Calu3 (cell line): ENCODE measurements around the gene SDCCAG8. TPM values are rescaled to one million over a fixed set of nuclear protein-coding genes. Genes with fewer than 3 reads are reported as not detected.

ENCODE experiments used
- BruUV-seq: library from RNA; stranded (reverse); fragments of 400-500 nt; replicated peaks from 2 replicates; lab custom pipeline; 2021; lab: Mats Ljungman, UMichigan
- CTCF ChIA-PET: fragments of 300-600 bp; sonication (Branson Sonifier 250); formaldehyde crosslinking; loops from one replicate; lab custom pipeline; 2022; ENCODE audit warnings: antibody characterized with exemption; lab: Charles Lee
- DNase-seq: peaks from one replicate; pipeline ENCODE4 v3.0.0; 2022
- H3K27ac Mint-ChIP-seq: one replicate; pipeline ENCODE4 v1.8.0; 2022; ENCODE audit warnings: mixed read lengths; ENCODE audit not compliant: unreplicated experiment
- H3K27me3 Mint-ChIP-seq: one replicate; pipeline ENCODE4 v1.8.0; 2022; ENCODE audit warnings: mixed read lengths; ENCODE audit not compliant: unreplicated experiment
- H3K36me3 Mint-ChIP-seq: one replicate; pipeline ENCODE4 v1.8.0; 2022; ENCODE audit warnings: mild to moderate bottlenecking, moderate library complexity, mixed read lengths; ENCODE audit not compliant: insufficient read depth, unreplicated experiment
- H3K4me1 Mint-ChIP-seq: one replicate; pipeline ENCODE4 v1.8.0; 2022; ENCODE audit warnings: mild to moderate bottlenecking, low read depth, mixed read lengths; ENCODE audit not compliant: unreplicated experiment
- H3K4me3 Mint-ChIP-seq: one replicate; pipeline ENCODE4 v1.8.0; 2022; ENCODE audit warnings: mild to moderate bottlenecking, low read depth, moderate library complexity, mixed read lengths; ENCODE audit not compliant: unreplicated experiment
- H3K9me3 Mint-ChIP-seq: one replicate; pipeline ENCODE4 v1.8.0; 2022; ENCODE audit warnings: low read depth, mixed read lengths; ENCODE audit not compliant: unreplicated experiment
- intact Hi-C: fragments of 100-400 bp; cut with micrococcal nuclease; formaldehyde crosslinking; loops from one replicate; pipeline ENCODE4 v1.10.0; 2022; ENCODE audit not compliant: unreplicated experiment
- total RNA-seq: library from RNA; stranded (reverse); gene quantifications from 2 replicates; pipeline ENCODE4 v1.2.3, GENCODE V29; 2022
- TF ChIP-seq, protein P1 (sequence below): fragments of 200-600 bp; IDR thresholded peaks from one replicate; pipeline ENCODE4 v1.8.0; 2022; ENCODE audit warnings: antibody characterized with exemption; ENCODE audit not compliant: unreplicated experiment

The SDCCAG8 gene
- total RNA-seq, 1 experiment from 2014 or later, result 67.3 TPM

GRCh38 chr1:243375596-243375995, 119.8 kb downstream of the SDCCAG8 start:
- CTCF ChIA-PET, result interaction anchor here (1.0 kb wide), 1 partner anchor 11 kb away, joined by 4 read pairs; no protein-coding TSS in a partner anchor
- H3K4me1 Mint-ChIP-seq, result no peaks in the 10 kb centered on the region
- H3K27me3 Mint-ChIP-seq, result no peaks in the 10 kb centered on the region
- intact Hi-C loops, result no loop called here
- TF ChIP-seq, protein P1, sequence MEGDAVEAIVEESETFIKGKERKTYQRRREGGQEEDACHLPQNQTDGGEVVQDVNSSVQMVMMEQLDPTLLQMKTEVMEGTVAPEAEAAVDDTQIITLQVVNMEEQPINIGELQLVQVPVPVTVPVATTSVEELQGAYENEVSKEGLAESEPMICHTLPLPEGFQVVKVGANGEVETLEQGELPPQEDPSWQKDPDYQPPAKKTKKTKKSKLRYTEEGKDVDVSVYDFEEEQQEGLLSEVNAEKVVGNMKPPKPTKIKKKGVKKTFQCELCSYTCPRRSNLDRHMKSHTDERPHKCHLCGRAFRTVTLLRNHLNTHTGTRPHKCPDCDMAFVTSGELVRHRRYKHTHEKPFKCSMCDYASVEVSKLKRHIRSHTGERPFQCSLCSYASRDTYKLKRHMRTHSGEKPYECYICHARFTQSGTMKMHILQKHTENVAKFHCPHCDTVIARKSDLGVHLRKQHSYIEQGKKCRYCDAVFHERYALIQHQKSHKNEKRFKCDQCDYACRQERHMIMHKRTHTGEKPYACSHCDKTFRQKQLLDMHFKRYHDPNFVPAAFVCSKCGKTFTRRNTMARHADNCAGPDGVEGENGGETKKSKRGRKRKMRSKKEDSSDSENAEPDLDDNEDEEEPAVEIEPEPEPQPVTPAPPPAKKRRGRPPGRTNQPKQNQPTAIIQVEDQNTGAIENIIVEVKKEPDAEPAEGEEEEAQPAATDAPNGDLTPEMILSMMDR, result no peak
- no peak for DNase-seq
- no peak overlapping the region for H3K4me3 Mint-ChIP-seq
- H3K27ac Mint-ChIP-seq, result no peak overlapping the region
- peaks cover 5% of the 10 kb centered on the region for H3K9me3 Mint-ChIP-seq
- BruUV-seq, result no TSS peak
- H3K36me3 Mint-ChIP-seq, result no peaks in the 10 kb centered on the region

GRCh38 chr1:243378669-243379068, 122.8 kb downstream of the SDCCAG8 start:
- no peak for DNase-seq
- no peaks in the 10 kb centered on the region for H3K36me3 Mint-ChIP-seq
- BruUV-seq, result no TSS peak
- CTCF ChIA-PET, result no interaction called here
- no peaks in the 10 kb centered on the region for H3K27me3 Mint-ChIP-seq
- H3K9me3 Mint-ChIP-seq, result peaks cover 2% of the 10 kb centered on the region
- intact Hi-C loops, result no loop called here
- H3K4me1 Mint-ChIP-seq, result no peaks in the 10 kb centered on the region
- no peak overlapping the region for H3K4me3 Mint-ChIP-seq
- H3K27ac Mint-ChIP-seq, result no peak overlapping the region
- TF ChIP-seq, protein P1, result no peak

GRCh38 chr1:243379208-243379607, 123.4 kb downstream of the SDCCAG8 start:
- CTCF ChIA-PET, result no interaction called here
- no TSS peak for BruUV-seq
- no peak for DNase-seq
- TF ChIP-seq, protein P1, result no peak
- Mint-ChIP-seq H3K9me3 (peaks cover 2% of the 10 kb centered on the region), H3K27me3 (no peaks in the 10 kb centered on the region), H3K27ac (no peak overlapping the region), H3K36me3 (no peaks in the 10 kb centered on the region), H3K4me1 (no peaks in the 10 kb centered on the region), H3K4me3 (no peak overlapping the region)
- intact Hi-C loops, result no loop called here

GRCh38 chr1:243379706-243380105, 123.9 kb downstream of the SDCCAG8 start:
- Mint-ChIP-seq H3K27ac (no peak overlapping the region), H3K4me1 (no peaks in the 10 kb centered on the region), H3K36me3 (no peaks in the 10 kb centered on the region), H3K4me3 (no peak overlapping the region), H3K9me3 (no peaks in the 10 kb centered on the region), H3K27me3 (no peaks in the 10 kb centered on the region)
- DNase-seq, result no peak
- intact Hi-C loops, result no loop called here
- TF ChIP-seq, protein P1, result no peak
- CTCF ChIA-PET, result no interaction called here
- BruUV-seq, result no TSS peak
